HG03135 (cell line): ENCODE measurements around the gene AURKAIP1.

ENCODE experiments used
- ATAC-seq: cut with Tn5 transposase; IDR thresholded peaks from one replicate; pipeline ENCODE4 v1.9.1; 2021; ENCODE audit warnings: mild to moderate bottlenecking, moderate library complexity; ENCODE audit not compliant: unreplicated experiment

AURKAIP1 gene

DNA sequence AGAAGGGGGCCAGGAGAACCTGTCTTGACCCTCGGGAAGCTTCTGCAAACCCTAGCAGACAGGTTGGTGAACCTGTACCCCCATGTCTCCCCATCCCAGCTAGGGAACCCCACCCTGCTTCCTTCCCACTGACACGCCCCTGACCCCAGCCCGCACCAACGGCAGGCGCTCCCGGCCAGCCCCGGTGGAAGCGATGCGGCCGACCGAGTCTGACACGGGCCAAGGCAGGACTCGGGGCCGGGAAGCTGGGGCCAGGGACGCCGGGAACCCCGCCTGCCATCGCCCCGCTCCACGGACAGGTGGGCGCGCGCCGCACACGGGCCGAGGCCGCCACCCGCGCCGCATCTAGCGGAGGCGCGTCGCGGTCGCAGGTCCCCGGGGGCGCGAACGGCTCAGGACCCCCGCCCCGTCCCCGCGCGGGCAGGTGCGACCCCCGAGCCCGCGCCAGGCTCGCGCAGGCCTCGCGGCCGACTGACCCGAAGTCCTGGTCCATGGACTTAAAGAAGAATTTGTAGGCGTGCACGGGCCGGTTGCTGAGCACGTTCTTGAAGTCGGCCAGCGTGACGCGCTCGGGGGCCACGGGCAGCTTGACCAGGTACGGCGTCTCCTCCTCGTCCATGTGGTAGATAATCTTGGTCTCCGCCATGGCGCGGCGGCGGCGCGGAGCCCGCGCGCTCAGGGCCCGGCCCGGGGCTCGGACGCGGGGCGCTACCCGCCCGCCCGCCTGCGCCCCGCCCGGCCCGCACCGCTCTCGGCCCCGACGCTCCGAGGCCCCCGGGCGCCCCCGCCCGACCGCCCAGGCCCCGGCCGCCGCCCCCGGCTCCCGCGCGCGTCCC lies 26.4 kb downstream of the AURKAIP1 start:
- peak; percentile 5 for ATAC-seq

DNA sequence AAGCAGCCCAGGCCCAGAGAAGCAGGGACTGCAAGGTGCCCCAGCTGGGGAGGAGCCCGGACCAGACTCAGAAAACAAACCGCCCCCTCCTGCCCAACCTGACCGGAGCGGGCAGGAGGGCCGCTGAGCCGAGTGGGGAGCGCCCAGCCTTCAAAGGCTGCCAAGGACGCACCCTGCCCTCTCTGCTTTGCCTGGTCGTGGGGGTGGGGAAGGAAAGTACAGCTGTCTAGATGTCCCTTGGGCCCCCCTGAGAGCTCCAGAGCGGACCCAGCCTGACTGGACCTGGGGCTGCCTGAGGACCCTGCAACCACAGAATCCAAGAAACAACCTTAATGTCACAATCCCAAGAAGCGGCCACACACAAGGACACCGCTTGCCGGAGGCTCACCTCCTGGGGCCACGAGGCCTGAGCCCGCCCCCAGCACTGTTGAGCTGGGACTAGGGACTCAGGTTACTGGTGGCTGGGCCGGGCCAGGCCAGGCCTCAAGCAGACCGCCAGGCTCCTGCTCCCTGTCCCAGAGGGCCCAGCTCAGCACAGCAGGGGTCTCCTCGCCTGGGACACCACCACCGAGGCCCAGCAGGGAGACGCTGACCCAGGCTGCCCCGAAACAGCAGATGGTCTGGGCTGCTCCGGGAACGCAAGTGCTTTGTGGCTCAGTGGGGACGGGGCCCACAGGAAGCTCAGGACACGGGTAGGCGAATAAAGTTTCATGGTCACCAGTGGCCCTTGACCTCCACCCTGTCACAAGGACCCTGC lies 27.2 kb downstream of the AURKAIP1 start:
- ATAC-seq = no peak

DNA sequence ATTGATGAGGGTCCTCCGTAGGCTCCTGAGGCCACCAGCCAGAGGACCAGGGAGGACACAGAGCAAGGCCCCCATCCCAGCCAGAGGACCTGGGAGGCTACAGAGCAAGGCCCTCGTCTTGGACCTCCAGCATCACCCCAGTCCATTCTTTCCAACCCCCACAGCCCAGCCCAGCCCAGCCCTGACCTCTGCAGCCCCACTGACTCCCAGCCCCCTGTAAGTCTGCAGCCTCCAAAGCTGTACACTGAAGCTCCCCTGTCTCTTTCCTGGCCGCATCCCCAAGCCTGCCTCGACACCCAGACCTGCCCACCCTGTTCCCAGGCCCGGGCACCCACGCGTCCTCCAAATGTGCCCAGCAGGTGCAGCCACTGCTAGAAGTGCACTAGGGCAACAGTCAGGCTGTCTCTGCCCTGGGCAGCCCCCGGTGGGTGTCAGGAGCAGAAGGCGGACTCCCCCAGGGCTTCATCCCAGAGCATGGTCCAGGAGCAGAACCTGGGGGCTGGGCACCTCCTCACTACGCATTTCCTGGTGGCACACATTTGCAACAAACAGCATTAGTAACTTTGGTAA lies 27.9 kb downstream of the AURKAIP1 start:
- no peak for ATAC-seq

DNA sequence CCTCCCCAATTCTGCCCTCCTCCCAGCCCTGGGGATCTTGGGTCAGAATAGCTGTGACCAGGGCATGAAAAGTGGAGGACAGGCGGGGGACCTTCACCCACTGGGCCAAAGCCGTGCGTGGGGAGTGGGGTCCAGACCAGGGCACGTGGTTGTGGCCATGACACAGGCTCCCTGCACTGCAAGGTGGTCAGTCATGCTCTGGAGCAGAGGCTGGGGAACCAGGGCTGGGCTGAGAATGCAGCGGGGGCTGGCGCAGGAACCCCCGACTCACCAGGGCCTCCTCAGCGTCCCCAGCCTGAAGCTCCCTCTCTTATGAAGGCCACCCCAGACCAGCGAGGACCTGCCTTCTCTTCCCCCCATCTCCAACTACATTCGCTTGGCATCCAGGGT lies 28.5 kb downstream of the AURKAIP1 start:
- ATAC-seq = no peak

DNA sequence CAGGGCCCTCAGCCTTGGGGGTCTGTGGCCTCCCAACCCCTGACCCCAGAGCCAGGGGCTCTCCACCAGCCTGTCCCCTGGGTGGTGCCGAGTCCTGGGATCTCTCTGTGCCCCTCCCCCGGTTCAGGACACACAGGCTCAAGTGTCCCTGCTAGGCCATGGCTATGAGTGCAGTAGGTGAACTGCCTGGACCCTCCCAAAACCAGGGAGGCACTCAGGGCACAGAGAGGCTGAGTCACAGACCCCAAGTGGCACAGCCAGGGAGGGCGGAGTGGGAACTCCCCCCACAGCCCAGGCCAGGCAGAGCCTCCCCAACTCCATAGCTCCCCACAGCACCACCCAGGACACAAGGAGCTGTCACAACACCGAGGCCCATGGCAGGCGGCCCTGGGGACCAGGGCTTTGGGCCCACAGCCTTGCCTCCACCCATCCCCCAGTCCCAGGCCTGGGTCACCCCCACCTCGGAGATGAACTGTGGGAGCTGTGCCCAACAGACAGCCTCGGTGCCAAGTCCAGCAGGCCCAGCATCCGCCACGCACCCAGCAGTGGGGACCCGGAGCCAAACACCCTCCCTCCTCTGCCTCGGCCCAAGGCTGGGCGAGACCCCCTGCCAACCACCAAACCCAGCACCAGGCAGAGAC lies 29.0 kb downstream of the AURKAIP1 start:
- ATAC-seq = no peak

DNA sequence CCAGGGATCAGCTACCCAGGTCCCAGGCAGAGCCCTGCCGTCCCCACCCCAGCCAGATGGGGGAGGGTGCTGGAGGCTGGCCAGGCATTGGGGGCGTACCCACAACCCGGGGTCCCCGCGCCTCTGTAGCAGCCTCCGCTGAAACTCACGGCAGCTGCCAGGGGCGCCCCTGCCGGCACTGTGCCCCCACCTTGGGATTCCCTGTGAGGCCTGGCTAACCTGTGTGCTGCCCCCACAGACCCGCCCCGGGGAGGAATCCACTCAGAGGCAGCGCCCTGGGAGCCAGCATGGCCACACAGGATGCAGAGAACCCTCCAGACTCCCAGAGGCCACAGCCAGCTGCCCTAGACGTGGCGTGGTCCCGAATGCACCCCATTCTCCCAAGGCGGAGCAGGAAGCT lies 29.6 kb downstream of the AURKAIP1 start:
- no peak for ATAC-seq

DNA sequence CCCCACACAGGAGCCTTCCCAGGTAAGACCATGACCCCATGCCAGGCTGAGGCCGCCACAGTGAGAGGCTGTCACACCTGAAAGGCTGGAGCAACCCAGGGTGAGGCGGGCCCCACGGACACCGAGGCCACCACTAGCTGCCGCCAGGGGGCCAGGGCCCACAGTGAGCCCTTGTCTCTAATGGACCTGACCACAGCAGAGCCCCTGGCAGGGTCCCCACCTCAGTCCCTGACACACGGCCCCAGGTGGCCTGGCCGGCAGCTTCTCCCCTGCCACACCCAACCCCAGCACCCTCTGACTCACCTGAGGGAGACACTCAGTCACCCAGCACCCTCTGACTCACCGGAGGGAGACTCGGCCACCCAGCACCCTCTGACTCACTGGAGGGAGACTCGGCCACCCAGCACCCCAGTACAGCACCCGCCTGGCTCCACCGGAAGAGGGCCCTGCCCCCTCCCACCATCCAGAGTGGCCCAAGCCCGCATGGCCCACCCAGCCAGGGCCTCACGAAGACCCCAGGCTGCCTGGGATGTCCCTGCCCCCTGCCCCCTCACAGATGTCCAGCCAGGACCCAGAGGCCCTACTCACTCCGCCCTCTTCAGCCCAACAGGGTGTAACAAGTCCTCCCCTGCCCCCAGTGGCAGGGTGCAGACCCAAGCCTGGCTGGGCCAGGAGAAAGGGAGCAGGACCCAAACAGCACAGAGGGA lies 30.2 kb downstream of the AURKAIP1 start:
- no peak for ATAC-seq

DNA sequence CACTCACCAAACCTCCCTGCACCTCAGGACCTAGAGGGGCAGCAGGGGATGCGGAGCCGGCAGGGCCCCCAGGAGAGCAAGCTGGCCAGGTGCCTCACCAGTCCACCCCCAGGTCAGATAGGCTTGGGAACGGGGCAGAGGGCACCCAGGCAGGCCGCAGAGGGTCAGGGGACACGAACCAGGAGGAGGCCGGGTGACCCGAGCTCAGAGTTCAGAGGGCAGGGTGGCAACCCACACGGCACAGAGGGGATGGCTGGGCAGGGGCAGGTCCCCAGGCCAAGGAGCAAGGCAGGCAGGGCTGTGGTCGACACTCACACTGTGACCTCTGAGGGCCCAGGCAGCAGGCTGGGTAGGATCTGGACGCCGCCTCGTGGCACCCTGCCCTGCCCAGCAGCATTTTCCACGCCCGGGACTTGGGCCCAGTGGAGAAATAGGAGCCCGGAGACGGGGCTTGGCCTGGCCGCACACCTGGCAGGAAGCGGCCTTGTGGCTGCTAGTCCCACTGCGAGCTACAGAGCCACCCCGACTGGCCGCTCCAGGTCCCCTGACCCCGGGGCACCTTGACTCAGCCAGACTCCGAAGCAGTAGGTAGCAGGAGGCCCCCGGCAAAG lies 31.1 kb downstream of the AURKAIP1 start:
- no peak for ATAC-seq

DNA sequence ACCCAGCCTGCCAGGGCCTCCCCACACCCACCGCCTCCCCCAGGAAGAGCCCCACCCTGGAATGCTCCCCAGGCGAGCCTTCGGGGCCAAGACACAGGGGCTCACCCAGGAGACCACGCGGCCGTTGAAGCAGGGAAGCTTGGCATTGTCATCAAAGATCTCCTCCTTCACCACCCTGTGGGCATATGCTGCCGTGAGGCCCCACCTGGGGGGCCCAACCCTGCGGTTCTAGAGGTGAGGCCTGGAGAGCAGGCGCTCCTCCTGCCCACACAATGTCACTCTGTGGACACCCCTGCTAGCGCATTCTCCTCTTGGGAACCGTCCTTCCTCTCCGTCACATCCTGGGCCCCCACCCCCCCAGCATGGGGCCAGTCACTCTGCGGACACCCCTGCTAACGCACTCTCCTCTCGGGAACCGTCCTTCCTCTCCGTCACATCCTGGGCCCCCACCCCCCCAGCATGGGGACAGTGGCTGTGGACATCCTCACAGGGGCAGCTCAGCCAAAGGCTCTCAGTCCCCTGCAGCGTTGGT lies 32.4 kb downstream of the AURKAIP1 start:
- no peak for ATAC-seq

DNA sequence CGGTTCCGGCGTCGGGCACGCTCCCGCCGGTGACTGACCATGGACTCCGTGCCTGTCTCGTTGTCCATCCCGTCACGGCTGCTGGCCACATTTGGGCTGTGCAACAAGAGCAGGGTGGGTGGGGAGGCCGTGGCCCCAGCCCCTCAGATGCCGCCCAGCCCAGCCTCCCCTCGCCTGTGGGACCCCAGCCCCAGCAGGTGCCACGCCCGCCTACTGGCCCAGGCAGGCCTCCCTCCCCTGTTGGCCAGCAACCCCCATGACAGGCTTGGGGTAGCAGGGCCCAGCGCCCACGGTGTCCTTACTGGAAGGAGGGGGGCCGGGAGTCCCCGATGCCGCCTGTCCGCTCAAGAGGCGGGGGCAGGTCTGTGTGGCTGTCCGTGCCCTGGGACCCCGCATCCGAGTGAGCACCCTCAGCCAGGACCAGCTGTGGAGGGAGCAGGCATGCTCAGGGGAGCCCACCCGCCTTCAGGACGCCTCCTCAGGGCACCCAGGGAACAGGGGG lies 32.9 kb downstream of the AURKAIP1 start:
- no peak for ATAC-seq

DNA sequence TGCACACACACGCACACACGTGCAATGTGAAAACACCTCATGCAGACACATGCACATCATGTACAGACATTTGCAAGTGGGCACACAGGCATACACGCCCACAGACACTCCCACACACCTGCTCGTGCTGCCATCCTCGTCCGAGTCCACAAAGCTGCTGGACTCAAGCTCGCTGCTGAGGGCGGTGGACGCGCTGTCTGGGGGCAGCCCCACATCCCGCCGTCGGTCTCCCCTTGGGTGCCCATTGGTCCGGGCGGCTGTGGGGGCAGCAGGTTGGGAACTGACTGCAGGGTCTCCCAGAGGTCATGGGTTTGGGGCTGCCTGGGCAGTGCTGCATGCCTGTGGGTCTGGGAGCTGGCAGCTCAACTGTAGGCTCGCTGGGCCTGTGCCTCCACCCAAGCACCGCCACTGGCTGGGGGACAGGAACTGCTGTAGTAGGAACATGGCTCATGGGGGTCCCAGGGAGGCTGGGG lies 33.4 kb downstream of the AURKAIP1 start:
- ATAC-seq = no peak

DNA sequence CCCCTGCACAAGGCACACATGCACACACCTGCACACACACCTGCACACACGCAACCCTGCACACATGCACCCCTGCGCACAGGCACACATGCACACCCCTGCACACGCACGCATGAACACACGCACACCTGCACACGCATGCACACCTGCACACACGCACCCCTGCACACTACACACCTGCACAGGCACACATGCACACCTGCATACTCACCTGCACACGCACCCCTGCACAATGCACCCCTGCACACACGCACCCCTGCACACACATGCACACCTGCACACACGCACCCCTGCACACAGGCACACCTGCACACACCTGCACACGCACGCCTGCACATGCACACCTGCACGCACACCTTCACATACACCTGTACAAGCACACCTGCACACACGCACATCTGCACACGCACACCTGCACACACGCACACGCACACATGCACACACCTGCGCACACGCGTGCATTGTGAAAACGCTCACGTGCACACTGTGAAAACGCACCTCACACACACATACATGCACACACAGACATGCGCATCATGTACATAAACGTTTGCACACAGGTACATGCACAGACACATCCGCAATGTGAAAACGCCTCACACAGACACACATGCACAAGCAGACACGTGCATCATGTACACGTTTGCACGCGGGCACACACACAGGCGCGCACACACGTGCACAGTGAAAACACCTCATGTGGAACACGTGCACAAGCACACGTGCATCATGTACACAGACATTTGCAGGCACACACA lies 34.0 kb downstream of the AURKAIP1 start:
- no peak for ATAC-seq

DNA sequence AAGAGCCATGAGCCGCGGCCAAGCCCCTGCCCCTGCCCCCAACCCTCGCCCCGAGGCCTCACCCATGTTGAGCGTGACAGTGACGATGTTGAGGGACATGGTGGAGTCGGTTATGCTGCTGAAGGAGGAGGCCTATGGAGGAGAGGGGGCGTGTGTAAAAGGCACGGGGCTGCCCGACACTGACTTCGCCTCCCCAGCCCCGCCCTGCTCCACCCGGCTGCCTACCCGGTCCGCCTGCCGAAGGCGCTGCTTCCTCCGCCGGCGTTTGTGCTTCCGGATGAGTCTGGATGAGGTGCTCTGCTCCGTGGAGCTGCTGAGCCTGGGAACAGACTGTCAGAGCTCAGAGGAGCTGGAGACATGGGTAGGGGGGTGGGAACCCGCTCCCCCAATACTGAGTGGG lies 34.8 kb downstream of the AURKAIP1 start:
- no peak for ATAC-seq

DNA sequence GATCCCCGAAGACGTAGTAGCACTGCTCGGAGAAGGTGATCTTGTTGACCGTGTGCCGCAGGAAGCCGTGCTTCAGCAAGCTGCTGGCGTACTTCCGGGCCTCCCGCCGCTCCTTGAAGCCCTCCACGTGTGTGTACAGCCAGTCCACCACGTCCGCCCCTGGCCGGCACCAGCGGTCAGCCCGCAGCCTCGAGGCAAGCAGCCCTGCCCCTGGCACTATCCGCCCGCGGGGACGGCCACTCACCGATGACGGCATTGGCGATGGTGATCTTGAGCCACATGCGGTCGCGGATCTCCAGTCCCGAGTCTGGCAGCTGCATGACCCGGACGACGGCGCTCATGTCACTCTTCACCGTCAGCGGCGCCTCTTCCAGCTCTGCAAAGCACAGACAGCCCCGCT lies 36.7 kb downstream of the AURKAIP1 start:
- ATAC-seq = no peak

DNA sequence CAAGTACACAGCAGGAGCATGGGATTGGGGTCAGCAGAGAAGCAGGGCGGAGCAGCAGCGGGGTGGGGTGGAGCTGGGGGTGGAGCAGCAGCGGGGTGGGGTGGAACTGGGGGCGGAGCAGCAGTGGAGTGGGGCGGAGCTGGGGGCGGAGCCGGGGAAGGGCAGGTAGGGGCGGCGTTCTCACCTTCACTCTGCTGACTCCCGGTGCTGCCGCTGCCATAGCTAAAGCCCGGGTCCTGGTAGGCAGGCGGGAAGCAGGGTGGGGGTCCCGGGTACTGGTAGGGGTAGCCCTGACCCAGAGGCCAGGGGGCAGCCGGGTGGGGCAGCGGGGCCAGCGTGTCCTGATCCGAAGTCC lies 37.2 kb downstream of the AURKAIP1 start:
- no peak for ATAC-seq

DNA sequence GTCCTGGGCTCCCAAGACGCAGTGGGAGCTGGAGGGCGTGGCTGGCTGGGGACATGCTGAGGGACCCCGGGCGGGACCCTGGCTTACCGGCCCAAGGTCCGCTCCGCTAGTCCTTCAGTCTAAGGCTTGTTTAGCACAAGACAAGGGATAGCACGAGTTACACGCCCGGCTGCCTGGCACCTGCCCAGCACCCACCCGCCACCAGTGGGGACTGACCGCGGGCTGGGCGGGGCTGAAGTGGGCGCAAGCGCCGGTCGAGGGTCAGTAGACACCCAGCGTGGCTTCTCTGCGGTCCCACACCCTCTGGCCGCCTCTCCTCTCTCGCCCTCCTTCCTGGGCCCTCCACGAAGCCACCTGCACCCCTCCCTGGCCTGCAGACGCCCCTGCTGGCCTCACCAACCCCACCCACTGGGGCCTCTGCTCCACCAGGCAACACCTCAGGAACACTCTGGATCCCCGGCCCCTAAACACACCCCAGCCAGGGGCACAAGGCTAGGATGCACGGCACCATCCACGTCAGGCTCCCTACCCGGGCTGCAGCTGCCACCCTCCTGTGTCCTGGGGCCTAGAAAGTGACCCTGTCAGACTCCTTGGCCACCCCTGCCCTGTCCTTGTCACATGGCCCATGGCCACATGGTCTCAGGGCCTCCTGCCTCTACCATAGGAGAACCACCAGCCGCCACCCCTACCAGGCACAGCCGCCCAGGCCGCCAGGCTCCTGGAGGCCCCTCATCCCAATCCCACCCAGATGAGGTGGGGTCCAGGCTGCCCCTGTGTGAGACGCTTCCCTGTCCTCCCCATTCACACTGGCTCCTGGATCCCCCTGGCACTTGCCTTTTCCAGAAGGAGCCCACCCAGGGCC lies 37.8 kb downstream of the AURKAIP1 start:
- ATAC-seq = no peak

DNA sequence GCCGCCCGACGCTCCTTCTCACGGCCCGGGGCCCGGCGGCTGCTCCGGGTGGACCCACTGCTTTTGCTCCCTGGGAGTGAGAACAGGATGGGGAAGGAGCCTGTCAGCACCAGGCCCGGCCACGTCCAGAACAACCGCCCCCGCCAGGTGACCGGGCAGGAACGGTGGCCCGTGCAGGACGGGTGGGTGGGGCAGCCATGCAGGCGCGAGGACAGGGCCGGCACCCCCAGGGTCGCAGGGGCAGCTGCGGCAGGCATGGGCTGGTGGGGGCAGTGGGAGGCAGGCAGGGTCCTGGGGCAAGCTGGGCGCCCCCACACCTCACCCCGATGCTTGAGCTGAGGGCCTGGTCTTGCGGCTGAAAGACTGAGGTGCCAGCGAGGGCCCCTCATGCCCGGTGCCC lies 38.6 kb downstream of the AURKAIP1 start:
- no peak for ATAC-seq

DNA sequence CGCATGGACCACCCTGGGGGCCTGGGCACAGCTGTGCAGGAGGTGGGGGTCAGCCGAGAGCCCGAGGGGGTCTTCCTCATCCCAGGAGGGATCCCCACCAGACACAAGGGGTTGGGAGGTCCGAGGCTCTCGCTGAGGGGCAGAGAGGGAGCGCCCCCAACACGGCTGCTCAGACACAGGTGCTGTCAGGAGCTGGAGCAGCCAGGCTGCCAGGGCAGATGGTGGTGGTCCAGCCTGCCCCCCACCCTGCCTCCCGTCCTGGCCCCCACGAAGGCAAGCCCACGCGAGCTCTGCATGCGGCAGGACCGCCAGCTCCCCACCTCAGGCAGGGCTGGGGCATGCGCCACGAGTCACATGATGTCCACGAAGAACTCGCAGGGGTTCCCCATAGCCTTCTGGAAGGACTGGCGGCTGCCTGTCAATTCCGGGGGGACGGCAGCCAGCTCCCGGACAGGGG lies 39.2 kb downstream of the AURKAIP1 start:
- no peak for ATAC-seq
